GM19452 (cell line): ENCODE results near the gene ITGA11.
"Not testable (repeated sequence)": the region's sequence is repeated elsewhere in the genome, so short reads cannot be mapped to it uniquely, and the experiment has no call there.

Experiments used
- ATAC-seq: cut with Tn5 transposase; IDR thresholded peaks from one replicate; pipeline ENCODE4 v1.9.1; 2021; ENCODE audit not compliant: unreplicated experiment

Gene ITGA11

DNA sequence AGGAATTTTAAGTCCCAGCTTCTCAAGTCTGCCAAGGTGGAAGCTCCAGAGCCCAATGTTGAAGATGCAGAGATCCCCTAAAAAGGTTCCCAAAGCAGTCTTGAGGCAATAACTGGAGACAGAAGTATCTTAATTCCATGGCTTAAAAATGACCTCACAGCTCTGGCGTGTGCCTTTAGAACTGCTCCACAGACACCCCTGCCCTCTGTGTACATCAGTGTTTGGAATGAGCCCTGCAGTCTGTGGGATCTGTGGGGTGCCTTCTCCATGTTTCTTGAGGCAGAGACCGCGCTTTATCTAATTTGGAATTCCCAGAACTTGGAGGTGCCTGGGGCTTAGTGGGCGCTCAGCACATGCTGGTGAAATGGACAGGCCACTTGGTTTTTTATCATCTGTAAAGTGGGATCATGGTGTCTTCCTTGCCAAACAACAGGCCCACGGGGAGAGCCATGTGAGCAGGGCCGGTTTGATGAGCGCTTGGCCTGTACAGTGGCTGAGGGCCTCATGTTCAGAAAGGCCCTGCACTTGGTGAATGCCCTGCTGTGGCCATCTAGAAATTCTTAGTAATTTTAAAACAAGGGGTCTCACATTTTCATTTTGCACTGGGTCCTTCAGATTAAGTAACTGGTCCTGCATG is 7.1 kb downstream of the ITGA11 start:
- no peak for ATAC-seq

DNA sequence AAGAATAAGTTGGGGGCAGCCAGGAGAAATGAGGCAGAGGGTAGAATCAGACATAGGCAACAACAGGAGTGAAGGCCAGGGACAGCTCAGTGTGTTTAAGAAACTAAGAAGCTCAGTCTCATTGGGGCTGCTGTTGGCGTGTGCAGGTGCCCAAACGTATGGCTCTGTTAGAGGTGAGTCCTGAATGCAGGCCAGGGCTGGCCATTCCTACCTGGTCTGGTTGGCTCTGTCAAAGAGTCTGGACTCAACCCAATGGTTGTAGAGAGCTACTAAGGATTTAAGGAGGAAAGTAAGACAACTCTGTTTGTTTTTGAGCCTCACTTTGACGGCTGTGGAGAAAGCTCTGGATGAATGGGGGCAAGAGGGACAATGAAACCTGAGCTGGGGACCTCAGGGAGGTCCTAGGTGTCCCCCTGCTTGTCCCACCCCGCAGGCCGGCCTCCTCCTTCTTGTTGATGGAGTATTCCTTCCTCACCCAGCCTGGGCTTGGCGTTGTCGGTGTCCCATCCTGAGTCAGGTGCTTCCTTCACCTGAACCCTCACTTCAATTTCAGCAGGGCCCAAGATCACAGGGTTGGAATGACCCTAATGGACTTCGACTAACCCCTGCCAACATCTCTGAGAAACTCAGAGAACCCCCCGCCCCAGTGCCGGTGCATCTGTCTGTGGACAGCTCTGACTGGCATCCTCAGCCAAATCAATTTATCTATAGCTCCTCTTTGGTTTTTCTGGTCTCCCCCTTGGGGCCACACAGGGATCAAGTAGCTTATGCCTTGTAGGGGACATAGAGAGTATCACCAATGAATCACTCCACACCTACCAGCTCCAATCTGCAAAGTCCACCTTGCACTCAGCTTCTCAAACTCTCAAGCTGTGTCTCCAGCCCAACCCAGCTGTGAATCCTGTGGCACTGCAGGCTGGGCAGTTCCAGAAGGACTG is 8.3 kb downstream of the ITGA11 start:
- no peak for ATAC-seq

DNA sequence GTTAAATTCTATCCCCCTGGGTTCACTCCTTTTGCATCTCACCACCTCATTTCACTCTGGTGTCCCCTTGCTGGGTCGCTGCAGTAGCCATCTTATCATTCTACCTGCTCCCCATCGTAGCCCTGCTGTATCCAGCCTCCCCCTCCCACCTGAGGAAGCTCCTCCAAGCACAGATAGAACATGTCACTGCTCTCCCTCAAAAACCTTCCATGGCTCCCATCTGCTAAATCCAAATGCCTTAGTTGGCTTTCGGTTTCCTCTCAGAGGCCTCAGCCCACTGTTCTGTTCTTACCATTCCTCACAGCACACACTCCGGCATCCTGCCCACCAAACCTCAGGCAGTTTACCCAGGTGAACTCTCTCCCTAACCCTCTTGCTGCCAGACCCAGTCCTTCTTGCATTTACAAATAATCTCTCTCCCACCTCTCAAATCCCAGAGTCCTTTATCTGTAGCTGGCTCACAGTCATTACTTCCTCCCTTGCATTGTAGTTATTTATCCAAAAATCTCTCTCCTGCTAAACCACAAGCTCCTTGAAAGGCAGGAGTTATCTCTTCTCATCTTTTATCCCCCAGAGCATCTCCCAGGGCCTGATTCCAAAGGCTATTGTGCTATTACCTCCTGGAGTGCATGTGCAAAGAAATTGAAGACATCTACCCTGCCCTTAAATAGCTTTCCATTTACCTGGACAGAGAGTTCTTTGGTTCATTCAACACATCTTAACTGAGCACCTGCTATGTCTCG is 9.4 kb downstream of the ITGA11 start:
- not testable (repeated sequence) for ATAC-seq

DNA sequence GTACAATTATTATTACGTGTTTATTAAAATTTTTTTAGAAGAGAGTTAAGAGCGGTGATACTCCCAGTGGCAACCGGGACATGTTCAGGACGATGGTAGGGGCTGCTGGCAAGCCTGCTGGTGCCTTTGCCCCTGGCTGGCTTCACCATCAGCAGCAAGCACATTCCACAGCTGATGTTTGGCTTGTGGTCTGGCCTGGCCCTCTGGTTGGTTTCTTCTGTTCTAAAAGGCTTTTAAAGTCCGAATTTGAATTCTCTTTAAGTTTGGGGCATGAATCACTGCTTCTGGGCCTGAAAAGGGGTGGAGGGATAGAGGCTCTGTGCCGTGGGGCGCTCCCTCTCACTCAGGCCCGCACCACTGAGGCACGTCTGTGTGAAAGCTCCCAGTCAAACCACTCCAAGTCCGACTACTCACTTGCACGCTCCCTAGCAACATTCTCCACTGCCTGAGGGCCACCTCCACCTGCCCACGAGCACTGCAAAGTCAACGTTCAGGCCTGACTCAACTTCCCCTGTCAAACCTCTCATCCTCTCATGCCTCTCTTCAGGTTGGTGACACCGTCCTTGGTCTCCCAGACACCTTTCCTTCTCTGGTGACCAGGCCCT is 10.1 kb downstream of the ITGA11 start:
- no peak for ATAC-seq

DNA sequence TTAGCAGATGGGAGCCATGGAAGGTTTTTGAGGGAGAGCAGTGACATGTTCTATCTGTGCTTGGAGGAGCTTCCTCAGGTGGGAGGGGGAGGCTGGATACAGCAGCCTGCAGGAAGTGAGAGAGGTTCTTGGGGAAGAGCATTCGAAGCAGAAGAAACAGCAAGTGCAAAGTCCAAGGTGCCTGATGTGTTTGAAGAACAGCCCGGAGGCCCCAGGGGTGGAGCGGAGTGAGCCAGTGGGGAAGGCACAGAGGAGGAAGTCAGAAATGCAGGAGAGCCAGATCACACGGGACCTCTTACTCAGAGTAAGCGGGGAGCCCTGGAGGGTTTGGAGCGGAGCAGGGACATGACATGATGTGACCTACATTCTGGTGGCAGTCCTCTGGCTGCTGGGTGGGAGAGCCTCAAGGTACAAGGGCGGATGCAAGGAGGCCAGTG is 10.8 kb downstream of the ITGA11 start:
- no peak for ATAC-seq

DNA sequence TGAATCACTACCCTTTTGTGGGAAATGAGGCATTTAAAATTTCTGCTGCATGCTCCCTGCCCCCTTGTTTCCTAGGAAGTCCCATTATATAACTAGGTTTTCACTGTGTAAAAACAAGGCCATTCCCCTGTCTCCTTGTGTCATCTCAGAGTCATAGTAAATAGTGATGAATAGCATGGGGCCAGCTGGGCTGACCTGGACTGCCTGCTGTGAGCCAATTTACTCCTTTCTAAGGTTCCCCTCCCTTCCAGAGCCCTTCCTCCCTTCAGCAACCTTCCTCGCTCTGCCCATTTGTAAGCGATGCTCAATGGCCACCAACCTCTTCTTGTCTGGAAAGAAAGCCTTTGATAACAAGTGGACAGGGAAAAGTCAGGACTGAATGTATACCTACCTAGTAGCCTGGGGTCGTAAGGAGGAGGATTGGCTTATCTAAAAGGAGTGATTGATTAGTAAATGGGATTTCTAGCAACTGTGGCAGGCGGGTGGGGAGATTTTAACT is 11.7 kb downstream of the ITGA11 start:
- no peak for ATAC-seq

DNA sequence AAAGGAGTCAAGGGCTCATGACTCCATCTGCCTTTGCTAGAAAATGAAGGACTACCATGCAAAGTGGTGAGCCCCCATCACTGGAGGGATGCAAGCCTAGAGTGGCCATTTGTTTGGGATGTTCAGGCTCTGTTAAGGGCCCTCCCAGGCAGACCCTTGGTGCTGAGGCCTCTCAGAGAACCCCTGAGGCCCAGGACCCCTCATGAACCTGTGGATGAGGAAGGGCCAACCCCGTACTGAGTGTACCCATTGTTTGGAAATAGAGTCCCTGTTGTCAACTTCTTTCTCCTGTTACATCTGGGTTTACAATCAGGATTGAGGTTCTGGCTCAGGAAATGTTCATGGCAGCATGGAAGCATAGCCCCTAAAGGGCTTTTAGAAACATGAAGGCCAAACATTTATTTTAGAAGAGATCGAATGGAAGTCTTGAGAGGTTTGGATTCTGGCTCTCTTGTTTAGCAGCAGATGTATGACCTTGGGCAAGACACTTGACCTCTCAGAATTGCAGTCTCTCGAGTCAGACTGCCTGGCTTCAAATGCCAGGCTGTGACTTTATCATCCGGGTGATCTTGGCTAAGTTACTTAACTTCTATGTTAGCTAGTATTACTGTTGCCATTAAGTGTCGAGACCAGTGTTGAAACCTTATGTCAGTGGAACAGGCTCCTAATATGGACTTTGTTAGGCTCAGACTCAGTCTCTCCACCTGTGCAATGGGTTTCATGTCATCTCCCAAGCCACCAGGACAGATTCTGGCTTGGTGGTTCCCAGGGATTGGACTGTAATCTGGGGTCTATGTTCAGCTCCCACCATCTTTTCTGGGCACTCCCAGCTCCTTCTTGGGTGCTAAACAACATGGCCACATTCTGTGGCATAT is 12.4 kb downstream of the ITGA11 start:
- ATAC-seq = no peak

DNA sequence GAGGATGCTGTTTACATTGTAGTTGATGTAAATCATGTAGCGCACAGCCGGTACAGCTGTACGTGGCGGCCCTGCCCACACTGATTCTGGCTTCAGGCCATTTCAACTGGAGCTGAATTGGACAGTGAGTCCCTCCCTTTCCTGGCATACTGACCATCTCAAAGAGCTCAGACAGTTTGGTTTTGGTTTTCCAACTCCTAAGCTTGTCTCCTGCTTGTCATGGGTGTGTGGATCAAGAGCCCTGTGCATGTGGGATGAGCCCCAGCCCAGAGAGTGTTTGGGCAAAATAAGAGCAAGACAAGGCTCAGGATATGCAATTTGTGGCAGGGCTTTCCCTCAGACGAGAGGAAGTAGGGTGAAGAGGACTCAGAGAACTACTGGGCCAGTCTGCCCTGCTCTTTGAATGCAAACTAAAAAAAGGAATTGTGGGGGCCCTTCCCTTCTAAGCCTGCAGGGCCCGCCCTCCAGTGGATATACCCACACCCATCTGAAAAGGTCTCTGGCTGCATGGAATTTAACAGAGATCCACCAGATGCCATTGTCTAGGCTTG is 13.3 kb downstream of the ITGA11 start:
- no peak for ATAC-seq

DNA sequence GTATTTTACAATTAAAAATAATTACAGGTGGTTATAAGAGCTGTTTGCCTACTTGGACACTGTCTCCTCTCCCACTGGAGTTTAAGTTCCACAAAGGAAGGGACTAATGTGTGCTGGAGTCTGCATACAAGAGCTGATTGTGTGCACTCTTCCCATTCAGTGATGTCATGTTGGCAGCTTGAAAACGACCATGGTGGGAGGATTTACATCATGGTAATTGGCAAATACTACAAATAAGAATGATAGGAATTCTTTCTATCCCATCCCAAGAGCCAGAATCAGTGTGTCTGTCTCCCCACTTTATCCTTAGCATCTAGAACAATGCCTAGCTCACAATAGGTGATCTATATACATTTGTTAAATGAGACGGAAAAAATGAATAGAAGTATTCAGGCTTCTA is 14.1 kb downstream of the ITGA11 start:
- no peak for ATAC-seq

DNA sequence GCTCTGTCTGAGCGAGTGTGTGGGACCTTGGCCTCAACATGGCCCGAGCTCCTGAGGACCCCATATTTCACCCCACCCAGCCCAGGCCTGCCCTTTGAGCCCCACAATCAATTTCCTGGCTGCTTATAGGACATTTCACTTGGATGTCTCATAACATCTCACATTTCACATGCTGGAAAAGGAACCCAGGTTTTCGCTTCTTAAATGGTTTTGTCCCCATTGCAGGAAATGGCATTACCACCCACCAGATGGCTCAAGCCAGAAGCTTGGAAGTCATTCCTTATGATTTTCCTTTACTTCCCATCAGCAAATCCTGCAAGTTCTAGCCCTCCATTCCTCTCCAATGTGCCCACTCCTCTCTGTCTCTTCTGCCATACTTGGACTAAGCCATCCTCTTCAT is 14.9 kb downstream of the ITGA11 start:
- ATAC-seq = no peak

DNA sequence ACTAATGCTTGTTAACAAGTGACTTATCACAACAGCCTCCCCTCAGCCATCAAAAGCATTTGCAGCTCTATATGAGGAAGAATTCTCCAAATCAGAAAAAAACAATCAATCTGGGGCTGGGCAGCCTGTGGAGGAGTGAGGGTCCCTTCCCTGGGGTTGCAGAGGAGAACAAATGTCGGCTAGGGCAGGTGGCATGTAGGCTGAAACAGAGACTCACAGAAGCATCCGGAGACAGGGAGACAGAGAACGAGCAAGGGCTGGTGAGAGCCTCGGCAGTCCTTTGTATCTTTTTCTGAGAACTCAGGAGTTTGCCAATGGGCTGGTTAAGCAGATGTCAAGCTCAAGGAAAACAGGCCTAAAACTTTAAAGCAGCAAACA is 15.8 kb downstream of the ITGA11 start:
- ATAC-seq = no peak

DNA sequence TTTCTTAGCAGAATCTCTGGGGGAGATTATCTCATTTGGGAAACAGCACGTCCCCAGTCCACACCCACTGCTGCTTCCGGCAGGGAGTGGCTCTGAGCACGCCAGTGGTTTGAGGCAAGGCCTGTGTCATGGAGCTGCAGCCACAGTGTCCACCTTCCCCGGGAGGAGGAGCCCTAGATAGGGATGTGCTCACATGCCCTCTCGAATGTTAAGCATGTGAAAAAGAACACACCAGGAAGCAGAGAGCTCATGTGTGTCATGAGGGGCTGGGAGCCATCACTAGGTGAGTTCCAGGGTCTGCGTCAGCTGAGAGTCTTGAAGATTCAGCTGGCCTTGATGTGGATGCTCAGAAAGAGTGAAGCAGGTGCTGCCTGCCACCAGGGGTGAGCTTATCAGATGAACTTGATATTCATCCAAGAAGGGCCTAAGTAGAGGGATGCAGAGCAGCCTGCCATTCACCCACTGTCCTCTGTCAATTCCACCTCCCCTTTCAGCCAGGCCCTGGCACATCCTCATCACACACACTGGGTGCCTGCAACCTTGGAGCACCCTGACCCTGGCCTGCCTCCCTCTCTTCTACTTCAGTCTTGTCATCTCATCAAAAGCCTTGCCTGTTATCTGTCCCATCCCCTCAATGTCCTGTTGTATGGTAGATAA is 16.3 kb downstream of the ITGA11 start:
- ATAC-seq = no peak

DNA sequence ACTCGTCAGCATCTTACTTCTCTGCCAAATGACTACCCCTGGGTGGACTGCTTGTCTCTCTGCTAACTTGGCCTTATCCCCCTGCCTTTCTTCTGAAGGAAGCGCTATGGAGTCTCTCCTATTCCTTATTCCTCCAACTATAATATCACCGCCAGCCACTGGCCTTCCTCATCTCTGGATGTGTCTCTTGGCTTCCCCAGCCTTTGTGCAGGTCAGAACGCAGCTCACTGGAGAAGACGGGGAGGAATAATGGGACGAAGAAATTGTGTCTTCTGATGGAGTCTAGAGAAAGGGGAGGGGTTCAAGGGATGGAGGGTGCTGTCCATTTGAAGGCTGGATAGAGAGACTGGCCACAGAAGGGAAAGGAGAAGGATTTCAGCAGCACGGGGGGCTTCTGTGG is 16.9 kb downstream of the ITGA11 start:
- ATAC-seq = no peak

DNA sequence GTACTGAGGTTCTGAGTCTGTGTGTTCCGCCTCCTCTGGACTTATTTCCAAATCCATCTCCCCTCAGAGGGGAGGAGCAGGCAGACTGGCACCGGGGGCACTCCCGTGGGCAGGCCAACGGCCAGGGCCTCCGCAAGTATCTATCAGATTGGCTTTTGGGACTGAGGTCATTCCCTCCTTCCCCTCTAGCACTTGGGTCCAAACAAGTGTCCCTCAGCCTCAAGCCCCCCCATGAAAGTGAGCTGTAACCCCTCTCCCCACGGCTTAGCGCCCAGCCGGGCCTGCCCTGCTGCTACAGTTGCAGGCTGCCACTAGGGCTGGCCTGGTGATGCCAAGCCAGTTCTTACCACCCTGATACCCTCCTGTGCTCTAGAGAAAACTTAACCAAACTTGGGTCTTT is 17.4 kb downstream of the ITGA11 start:
- no peak for ATAC-seq

DNA sequence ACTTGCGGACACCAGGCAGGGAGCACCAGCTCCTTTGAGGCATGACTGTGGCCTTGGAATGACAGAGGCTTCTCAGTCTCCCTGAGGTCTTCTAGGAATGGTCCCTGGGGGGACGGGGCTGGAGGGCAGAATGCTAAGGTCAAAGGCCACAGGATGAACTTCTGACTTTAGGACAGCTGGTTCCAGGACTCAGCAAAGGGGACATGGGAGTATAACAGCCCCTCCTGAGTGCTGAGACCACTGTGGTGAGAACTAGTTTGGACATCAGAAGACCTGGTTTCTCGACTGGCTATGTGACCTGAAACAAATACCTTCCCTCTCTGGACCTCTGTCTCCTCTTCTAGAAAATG is 17.8 kb downstream of the ITGA11 start:
- no peak for ATAC-seq

DNA sequence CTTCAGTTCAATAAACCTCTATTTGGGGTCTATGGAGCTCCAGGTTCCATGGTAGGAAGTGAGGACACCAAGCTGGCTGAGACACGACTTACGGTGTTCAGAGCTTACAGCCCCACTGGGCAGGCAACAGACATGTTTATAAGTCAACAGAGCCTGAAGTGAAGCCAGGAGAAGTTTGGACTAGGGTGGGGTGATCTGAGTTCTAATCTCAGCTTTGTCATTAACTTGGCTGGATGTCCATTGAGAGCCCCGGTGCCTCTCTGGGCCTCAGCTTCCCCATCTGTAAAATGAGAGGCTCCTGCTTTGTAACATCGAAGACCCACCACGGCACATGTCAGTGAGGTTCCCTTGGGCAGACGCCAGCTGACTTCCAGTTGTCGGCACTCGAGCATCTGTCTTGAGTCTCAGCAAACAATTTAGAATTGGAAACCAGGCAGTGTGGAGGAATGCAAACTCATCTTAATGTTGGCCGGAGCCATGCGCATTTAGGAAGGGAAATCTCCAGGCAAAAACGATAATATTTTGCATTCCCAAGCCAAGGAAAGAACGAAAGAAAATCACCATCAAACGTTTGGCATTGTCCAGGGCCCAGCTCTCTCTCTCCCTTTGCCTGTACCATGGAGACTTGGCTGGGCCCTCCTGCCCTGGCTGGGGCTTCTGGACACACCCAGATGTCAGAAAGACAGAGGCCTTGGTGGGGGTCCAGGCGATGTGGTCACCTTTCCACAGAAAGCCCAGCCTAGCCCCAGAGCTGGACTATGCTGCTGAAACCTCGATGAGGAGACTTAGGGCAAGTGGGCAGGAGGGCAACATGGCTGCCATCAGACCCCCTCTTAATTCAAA is 18.4 kb downstream of the ITGA11 start:
- ATAC-seq = no peak

DNA sequence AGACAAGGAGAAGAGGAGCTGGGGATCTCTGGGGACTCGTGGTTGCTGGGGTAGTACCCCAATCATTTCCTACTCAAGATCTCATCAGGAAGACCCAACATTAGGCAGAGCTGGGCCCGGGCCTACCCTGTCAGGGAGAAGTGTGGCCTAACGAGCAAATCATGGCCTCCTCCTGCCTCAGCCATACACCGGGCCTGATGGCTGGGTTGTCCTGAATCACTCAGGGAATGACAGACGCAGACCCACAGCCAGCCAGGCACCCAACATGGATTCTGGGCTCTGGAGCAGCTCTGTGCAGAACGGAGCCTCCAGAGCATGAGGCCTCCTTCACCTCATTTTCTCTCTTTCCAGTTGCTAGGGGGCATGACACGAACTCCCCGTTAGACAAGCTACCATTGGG is 19.7 kb downstream of the ITGA11 start:
- no peak for ATAC-seq

DNA sequence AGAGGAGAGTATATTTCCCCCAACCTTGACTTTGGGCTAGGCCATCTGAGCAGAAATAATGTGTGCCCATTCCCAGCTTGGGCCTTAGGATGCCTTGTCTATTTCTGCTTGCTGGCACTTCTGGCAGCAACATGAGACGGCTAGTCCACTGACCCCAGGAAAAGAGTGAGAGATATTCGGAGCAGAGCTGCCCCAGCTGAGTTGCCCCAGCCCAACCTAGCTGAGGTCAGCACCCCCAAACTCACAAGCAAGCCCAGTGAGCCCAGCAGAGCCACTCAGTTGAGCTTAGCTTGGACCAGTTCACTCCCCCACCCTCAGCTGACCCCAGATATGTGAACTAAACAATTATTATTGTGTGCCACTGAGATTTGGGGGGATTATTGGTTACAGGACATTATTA is 20.2 kb downstream of the ITGA11 start:
- no peak for ATAC-seq

DNA sequence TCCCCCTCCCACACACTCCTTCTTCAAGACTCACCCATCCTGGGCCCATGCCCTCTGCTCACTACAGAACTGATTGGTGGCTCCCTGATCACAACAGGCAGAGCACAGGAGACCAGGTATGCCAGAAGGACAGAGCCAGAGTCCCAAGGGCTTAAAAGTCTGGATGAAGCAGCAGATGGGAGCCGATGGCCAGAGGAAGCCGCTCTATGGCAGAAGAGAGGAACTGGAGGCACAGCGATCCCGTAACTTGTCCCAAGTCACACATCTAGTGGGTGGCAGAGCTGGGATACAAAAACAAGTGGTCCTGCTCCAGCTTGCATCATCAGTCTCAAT is 20.7 kb downstream of the ITGA11 start:
- ATAC-seq = no peak
